GM19239 (cell line): ENCODE data around the gene TAS2R9.
"Not testable (repeated sequence)": the region's sequence is repeated elsewhere in the genome, so short reads cannot be mapped to it uniquely, and the experiment has no call there.

ENCODE experiments used
- DNase-seq: peaks from one replicate; pipeline ENCODE4 v3.0.0; 2011; ENCODE audit warnings: low spot score; ENCODE audit not compliant: insufficient read length
- FAIRE-seq: peaks from 2 replicates; lab custom pipeline; 2011; peaks lifted over from hg19 to GRCh38; lab: Jason Lieb, UNC

Gene TAS2R9, protein sequence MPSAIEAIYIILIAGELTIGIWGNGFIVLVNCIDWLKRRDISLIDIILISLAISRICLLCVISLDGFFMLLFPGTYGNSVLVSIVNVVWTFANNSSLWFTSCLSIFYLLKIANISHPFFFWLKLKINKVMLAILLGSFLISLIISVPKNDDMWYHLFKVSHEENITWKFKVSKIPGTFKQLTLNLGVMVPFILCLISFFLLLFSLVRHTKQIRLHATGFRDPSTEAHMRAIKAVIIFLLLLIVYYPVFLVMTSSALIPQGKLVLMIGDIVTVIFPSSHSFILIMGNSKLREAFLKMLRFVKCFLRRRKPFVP

GRCh38 chr12:10810068-10810467, at the start of gene TAS2R9:
Gene TAS2R9, minus strand, starts transcription at chr12:10810168. Its CDS starts 93 bp downstream, at chr12:10810075.
- FAIRE-seq (no peak), DNase-seq (no peak)

- FAIRE-seq: no peak
- DNase-seq: no peak
Measured at GRCh38 chr12:10855807-10856206, 45.8 kb upstream of the TAS2R9 start.

DNA sequence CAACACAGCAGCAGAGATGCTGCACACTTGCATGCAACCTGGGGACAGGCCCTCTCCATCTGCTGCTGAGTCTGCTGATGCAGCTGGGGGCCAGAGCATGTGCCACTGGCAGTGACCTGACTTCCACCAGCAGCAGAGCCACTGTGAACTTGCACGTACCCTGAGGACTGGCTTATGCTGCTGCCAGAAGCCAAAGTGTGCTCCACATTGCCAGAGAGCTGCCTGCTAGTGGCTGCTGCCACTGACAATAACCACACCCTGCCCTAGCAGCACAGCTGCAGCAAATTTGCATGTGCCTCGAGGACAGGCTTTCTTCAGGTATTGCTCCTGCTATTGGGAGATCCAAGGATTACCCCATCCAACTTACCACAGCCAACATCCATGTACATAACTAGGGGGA, 43.8 kb upstream of the TAS2R9 start:
- DNase-seq: no peak
- FAIRE-seq: no peak

- no peak for DNase-seq
- FAIRE-seq: no peak
Measured at GRCh38 chr12:10851243-10851858, 41.4 kb upstream of the TAS2R9 start.

DNA sequence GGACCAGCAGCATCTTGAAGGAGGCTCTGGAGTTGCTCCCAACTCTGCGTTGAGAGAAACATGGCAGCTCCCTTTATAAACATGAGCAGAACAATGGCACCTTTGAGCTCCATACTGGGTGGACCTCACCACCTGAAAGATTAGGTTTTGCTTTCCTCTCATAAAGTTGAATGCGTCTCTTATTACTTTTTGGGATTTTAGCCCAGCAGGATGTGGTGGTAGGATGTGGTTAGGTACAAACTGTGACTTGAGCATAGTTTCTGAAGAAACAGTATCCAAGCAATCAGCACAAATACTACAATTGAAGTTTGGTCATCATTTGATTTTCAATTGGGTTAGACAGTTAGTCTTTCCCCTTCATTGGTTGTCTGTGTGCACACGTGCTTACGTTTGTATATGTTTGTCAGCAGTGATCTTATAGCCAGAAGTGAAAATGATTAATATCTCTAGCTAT, 39.5 kb upstream of the TAS2R9 start, which contains the start of gene PRR4:
TSS of gene PRR4 (minus strand) at position 51 of the 454 bp plus-strand sequence. CDS start at position 13, 38 bp downstream.
- no peak for DNase-seq
- no peak for FAIRE-seq

DNA sequence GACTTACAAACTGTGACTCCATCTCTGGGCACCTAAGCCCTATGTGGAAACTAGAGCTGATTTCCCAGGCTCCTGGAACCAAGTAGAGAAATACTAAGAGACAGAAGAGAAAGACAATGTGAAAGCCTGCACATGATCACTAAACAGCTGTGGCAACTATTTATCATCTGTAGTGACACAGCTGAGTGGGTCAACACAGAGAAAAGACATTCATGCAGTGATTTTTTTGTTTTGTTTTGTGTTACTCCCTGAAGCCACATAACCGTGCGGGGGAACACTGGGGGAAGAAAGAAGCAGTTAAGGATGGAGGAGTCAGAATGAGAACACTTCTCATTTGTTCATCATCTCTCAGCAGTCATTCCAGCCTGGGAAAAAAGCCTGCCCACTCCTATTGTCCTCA, 37.8 kb upstream of the TAS2R9 start:
- FAIRE-seq: no peak
- no peak for DNase-seq

DNA sequence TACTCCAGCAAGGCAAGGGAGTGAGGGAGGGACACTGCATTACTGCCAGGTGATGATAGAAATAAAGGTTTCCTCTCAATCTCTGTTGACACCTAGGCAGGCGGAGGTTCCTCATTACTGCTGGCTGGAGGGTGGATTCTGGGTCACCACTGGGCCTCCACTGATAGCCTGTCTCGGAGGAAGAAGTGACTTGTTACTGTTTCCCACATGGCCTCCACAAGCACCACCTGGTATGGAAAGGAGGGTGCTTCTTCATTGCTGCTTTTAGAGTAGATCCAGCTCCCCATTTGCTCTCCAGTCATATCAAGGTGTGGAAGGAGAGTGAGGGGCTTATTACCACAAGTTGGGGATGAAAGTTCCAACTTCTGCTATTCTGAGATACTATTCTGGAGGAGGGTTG, 32.9 kb upstream of the TAS2R9 start:
- FAIRE-seq: no peak
- no peak for DNase-seq

DNA sequence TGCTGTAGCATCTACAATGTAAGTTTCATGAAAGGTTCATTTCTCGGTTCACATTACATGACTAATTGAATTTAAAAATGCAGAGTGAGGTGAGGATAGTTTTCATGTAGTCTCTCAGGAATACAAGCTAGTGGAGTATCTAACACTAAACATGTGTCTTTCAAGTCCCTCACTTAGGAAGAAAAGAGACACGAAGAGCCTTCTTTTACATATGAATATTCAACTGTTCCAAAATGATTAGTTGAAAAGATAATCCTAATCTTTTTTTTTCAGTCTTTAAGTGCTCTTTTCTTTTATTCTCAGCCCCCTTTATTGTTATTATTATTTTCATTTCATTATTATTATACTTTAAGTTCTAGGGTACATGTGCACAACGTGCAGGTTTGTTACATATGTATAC, 28.5 kb upstream of the TAS2R9 start:
- DNase-seq: no peak
- FAIRE-seq: no peak

DNA sequence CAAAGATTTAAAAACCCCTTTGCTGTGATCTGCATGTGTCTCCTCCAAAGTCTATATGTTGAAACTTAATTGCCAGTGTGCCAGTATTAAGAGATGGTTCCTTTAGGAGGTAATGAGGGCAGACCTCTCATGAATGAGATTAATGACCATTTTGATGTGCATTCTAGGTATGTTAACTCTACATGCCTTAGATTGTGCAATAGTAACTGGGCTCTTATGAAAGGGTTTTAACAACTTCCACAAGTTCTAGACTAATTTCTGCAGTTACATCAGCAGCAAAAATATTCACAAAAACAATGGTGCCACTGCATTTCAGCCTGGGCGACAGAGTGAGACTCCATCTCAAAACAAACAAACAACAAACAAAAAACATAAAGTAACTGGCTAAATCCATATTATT, 20.0 kb upstream of the TAS2R9 start:
- FAIRE-seq: no peak
- DNase-seq: no peak

GRCh38 chr12:10826258-10826657, 16.3 kb upstream of the TAS2R9 start, which contains the start of gene TAS2R10:
Gene TAS2R10, minus strand, starts transcription at chr12:10826358. Its CDS starts 89 bp downstream, at chr12:10826269.
- FAIRE-seq: no peak
- no peak for DNase-seq

GRCh38 chr12:10824957-10825356, 15.0 kb upstream of the TAS2R9 start:
- FAIRE-seq: no peak
- DNase-seq: no peak

DNA sequence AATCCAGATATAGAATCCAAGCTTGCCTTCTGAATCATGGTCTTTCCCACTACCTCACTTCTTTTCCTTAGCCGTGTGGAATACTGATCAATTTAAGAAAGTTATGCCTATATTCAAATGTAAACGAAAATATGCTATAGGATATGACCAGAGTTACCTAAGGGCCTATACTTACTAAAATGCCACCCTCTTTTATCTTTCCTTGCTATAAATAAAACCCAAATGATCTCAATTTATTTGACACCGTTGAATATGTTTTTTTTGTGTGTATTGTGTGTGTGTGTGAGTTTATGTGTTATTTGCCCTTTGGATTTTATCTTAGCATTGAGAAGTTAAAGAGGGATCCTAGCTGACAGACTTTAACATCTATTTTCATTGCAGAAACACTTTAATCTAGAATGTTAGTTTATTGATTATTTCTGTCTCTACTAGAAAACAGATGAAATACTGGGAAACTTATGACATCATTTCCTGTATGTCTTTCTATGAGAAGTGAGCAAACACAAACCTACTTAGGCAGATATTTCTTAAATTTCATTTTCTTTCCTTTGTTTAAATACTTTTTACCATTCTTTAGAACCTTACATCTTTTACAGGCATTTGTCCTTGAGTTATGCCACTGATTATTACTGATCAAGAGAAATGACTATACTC, 2.0 kb upstream of the TAS2R9 start:
- no peak for FAIRE-seq
- no peak for DNase-seq

- DNase-seq: no peak
- no peak for FAIRE-seq
Measured at GRCh38 chr12:10807186-10807585, 2.8 kb downstream of the TAS2R9 start, which contains the start of gene TAS2R8. Gene TAS2R8, minus strand, starts transcription at chr12:10807286. Its CDS starts 306 bp downstream, at chr12:10806980.

DNA sequence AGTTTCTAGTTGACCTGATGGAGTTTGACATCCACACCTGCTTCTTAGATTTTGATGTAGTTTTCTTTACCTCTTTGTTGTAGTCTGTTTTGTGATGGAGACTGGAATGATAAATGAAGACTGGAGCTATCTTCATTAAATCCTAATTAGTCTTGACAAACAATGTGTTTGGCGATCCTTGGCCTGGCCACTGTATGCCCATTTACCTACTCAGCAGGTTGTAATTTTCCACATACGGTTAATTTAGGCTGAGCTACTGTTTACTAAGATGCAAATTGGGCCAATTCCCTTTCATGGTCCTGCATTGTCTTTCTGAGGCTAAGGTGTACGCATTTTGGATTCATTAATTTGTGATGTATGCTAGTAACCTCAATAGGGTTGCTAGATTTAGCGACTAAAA, 7.4 kb downstream of the TAS2R9 start, which contains the start of gene TAS2R7:
TSS of gene TAS2R7 (minus strand) at position 41 of the 400 bp plus-strand sequence. CDS start 57 bp downstream, outside the sequence.
- DNase-seq (no peak), FAIRE-seq (no peak)

DNA sequence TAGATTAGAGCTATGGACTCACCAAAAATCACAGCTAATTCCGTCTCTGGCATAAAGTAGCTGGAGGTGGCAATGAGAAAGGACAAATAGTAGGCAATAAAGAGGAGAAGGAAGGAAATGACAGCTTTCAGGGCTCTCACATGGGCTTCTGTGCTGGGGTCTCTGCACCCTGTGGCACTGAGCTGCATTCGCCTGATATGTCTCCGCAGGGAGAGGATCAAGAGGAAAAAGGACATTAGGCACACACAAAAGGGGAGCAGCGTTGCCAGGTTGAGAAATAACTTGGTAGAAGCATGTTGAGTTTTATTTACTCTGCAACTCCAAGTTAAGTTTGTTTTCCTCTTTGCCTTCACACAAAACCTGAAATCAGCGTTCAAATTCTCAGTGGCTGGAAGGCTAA, 8.2 kb downstream of the TAS2R9 start:
- DNase-seq (no peak), FAIRE-seq (no peak)

GRCh38 chr12:10794222-10794621, 15.7 kb downstream of the TAS2R9 start:
- no peak for DNase-seq
- FAIRE-seq: no peak

GRCh38 chr12:10791769-10792168, 18.2 kb downstream of the TAS2R9 start:
- not testable (repeated sequence) for DNase-seq, FAIRE-seq

- DNase-seq (no peak), FAIRE-seq (no peak)
Measured at GRCh38 chr12:10783252-10783651, 26.7 kb downstream of the TAS2R9 start.

DNA sequence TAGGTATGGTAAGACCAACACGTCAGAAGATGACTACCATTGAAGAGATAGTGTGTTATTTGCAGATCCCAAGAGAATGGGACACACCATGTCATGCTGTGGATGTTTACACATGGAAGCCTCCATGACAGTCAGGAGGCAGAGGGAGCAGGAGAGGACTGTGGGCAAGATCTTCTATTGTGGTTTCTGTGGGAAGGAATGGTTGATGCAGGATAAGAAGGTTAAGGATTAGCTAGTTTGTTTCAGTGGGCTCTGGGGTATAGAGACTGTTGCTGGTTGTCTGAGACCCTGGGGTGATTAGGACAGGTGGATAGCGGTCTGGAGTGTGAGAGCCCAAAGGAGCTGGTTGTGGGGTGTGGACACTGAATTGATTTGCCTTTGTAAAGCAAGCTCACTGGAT, 30.9 kb downstream of the TAS2R9 start:
- FAIRE-seq (no peak), DNase-seq (no peak)

GRCh38 chr12:10771132-10771733, 38.7 kb downstream of the TAS2R9 start:
- DNase-seq: no peak
- no peak for FAIRE-seq
